Muscle of leg (tissue), 11 donors: ENCODE results near the gene ASAP2. TPM values are rescaled to one million over a fixed set of nuclear protein-coding genes. Genes with fewer than 3 reads are reported as not detected.

Experiments used
- DNase-seq: peaks from one replicate; pipeline ENCODE4 v3.0.0; 2013
- H3K27ac ChIP-seq: one replicate; pipeline ENCODE4 v1.5.1; 2013; ENCODE audit warnings: mild to moderate bottlenecking, low read length, control low read depth
- H3K27me3 ChIP-seq: one replicate; pipeline ENCODE4 v1.6.1; 2013; ENCODE audit warnings: low read length; ENCODE audit not compliant: control insufficient read depth, insufficient read depth
- H3K36me3 ChIP-seq: one replicate; pipeline ENCODE4 v1.6.1; 2013; ENCODE audit warnings: low read length; ENCODE audit not compliant: control insufficient read depth, insufficient read depth
- H3K4me1 ChIP-seq: one replicate; pipeline ENCODE4 v1.6.1; 2013; ENCODE audit warnings: low read length; ENCODE audit not compliant: control insufficient read depth, insufficient read depth
- H3K4me3 ChIP-seq: one replicate; pipeline ENCODE4 v1.5.1; 2013; ENCODE audit warnings: low read length, control low read depth
- H3K9me3 ChIP-seq: replicated peaks from 2 replicates; pipeline ENCODE4 v1.6.1; 2013; ENCODE audit warnings: low read depth, low read length; ENCODE audit not compliant: control insufficient read depth
- WGBS: methylation state at CpG from one replicate; pipeline ENCODE4 v1.1.5; 2013; ENCODE audit warnings: missing lambda C conversion rate; ENCODE audit not compliant: insufficient coverage; 5-methylcytosine and 5-hydroxymethylcytosine counted together
- polyA plus RNA-seq, 8 donors: library from polyadenylated mRNA; unstranded; fragments of 120-200 nt; gene quantifications; one replicate each; pipeline versions ENCODE4 v1.2.1 to v1.2.3, GENCODE V29; 2013; ENCODE audit warnings: inconsistent platforms in 1 of 8, low replicate concordance in 1 of 8; ENCODE audit not compliant: insufficient read length in 8 of 8, insufficient read depth in 1 of 8
- total RNA-seq: library from RNA; stranded (reverse); fragments of 120-200 nt; gene quantifications from one replicate; pipeline ENCODE4 v1.2.4, GENCODE V29; 2013

ASAP2 gene
- total and polyA plus RNA-seq, 9 donors = 12.1 to 30.8 (median 19.4) TPM

GRCh38 chr2:9238591-9239326 is 32.1 kb downstream of the ASAP2 start:
- DNase-seq = peak; percentile 63
- Histone ChIP-seq H3K27ac (peak overlapping the region; percentile 40), H3K4me1 (peaks cover 45% of the 10 kb centered on the region), H3K36me3 (peaks cover 2% of the 10 kb centered on the region), H3K27me3 (no peaks in the 10 kb centered on the region), H3K9me3 (no peaks in the 10 kb centered on the region), H3K4me3 (no peak overlapping the region)
- no CpG with 5 or more reads among the region's 7 CpGs for WGBS

DNA sequence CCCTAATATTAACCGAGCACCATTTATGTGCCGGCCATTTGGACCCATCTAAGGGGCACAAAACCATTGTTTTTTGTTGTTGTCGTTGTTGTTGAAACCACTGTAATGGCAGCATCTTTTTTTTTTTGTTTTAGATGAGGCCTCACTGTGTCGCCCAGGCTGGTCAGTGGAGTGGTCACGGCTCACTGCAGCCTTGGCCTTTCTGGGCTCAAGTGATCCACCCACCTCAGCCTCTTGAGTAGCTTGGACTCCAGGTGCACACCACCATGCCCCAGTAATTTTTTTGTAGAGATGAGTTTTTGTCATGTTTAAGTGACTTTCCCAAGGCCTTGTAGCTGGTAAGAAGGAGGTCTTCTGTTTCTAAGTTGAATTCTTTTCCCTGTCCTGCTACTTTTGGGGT is 33.0 kb downstream of the ASAP2 start:
- no peaks in the 10 kb centered on the region for H3K9me3 ChIP-seq
- H3K27ac ChIP-seq = no peak overlapping the region
- H3K36me3 ChIP-seq = peaks cover 2% of the 10 kb centered on the region
- H3K27me3 ChIP-seq = no peaks in the 10 kb centered on the region
- H3K4me1 ChIP-seq = peaks cover 39% of the 10 kb centered on the region
- DNase-seq = no peak
- WGBS = no CpG with 5 or more reads among the region's 5 CpGs
- no peak overlapping the region for H3K4me3 ChIP-seq

DNA sequence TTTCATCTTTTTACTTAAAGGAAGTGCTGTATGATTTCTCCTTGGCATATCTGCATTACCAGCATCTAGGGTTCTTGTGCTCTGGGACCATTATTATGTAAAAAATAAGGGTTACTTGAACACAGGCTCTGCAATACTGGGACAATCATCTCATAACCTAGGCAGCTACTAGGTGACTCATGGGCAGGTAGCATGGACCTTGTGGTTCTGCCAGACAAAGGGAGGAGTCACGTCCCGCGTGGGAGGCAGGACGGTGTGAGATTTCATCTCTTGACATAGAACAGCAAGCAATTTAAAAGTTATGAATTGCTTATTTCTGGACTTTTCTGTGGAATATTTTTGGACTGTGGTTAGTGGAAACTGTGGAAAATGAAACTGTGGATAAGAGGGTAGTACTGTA is 34.1 kb downstream of the ASAP2 start:
- no peak for DNase-seq
- WGBS = 58% methylated on average over 4 of the region's 4 CpGs
- H3K36me3 ChIP-seq = peaks cover 2% of the 10 kb centered on the region
- no peak overlapping the region for H3K27ac ChIP-seq
- H3K4me1 ChIP-seq = peaks cover 28% of the 10 kb centered on the region
- no peak overlapping the region for H3K4me3 ChIP-seq
- no peaks in the 10 kb centered on the region for H3K27me3 ChIP-seq
- H3K9me3 ChIP-seq = no peaks in the 10 kb centered on the region

- 100% methylated on average over 1 of the region's 6 CpGs for WGBS
- H3K27me3 ChIP-seq = no peaks in the 10 kb centered on the region
- peaks cover 25% of the 10 kb centered on the region for H3K4me1 ChIP-seq
- peaks cover 2% of the 10 kb centered on the region for H3K36me3 ChIP-seq
- no peak overlapping the region for H3K4me3 ChIP-seq
- DNase-seq = no peak
- H3K27ac ChIP-seq = no peak overlapping the region
- no peaks in the 10 kb centered on the region for H3K9me3 ChIP-seq
These were observed 34.6 kb downstream of the ASAP2 start for GRCh38 chr2:9241233-9241632.

- DNase-seq = no peak
- Histone ChIP-seq H3K27me3 (no peaks in the 10 kb centered on the region), H3K9me3 (no peaks in the 10 kb centered on the region), H3K27ac (no peak overlapping the region), H3K4me3 (no peak overlapping the region), H3K4me1 (peaks cover 25% of the 10 kb centered on the region), H3K36me3 (no peaks in the 10 kb centered on the region)
- no CpG with 5 or more reads among the region's 8 CpGs for WGBS
These were observed 36.7 kb downstream of the ASAP2 start for GRCh38 chr2:9243357-9243756.

DNA sequence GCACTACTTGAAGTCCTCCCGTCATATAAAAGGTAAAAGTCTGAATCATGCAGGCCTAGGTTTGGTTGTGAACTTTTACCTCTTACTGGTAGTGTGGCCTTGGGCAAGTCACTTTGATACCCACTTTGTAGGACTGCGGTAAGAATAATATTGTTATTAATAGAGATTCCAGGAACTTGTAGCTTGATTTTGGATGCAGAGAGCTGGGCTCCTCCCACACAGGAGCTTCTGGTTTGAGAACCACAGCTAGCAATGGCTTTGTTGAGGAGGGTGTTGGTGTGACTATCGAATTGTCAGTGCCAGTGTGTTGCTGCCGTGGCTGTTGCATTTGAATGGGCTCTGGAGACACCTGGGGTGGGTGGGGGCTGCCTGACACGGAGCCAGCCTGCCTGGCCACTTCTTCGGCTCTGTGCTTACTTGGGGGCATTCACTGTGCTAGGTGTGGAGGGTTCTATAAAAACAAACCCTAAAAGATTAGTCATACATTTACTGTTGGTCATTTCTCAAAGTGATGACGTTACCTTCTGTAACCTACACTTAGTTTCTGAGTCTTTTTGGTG is 38.5 kb downstream of the ASAP2 start:
- Histone ChIP-seq H3K27ac (no peak overlapping the region), H3K9me3 (no peaks in the 10 kb centered on the region), H3K4me3 (no peak overlapping the region), H3K27me3 (no peaks in the 10 kb centered on the region), H3K36me3 (no peaks in the 10 kb centered on the region), H3K4me1 (peaks cover 31% of the 10 kb centered on the region)
- DNase-seq = no peak
- WGBS = 86% methylated on average over 2 of the region's 7 CpGs

GRCh38 chr2:9247177-9247576 is 40.6 kb downstream of the ASAP2 start:
- H3K36me3 ChIP-seq = no peaks in the 10 kb centered on the region
- H3K27ac ChIP-seq = no peak overlapping the region
- peaks cover 51% of the 10 kb centered on the region for H3K4me1 ChIP-seq
- no peaks in the 10 kb centered on the region for H3K27me3 ChIP-seq
- H3K4me3 ChIP-seq = no peak overlapping the region
- WGBS = 52% methylated on average over 8 of the region's 13 CpGs
- no peak for DNase-seq
- no peaks in the 10 kb centered on the region for H3K9me3 ChIP-seq

DNA sequence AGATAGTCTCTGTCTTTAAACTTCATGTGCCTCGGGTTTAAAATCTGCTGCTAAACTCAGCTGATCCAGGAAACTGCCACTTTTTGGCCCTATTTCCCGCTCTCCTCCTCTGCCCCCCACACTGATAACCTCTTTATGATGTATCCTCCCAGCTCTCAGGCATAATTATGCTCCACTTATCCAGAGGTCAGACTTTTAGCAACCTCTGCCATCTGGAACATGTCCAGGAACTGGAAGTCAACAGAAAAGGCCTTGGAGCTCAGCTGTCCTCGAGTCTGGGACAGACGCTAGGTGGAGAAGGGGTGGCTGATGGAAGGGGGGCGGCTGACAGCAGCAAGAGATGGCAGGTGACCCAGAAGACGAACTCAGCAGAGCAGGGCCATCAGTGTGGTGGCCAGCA is 41.2 kb downstream of the ASAP2 start:
- H3K4me3 ChIP-seq = no peak overlapping the region
- H3K4me1 ChIP-seq = peaks cover 53% of the 10 kb centered on the region
- peak; percentile 66 for DNase-seq
- no peaks in the 10 kb centered on the region for H3K36me3 ChIP-seq
- no peaks in the 10 kb centered on the region for H3K9me3 ChIP-seq
- WGBS = 53% methylated on average over 6 of the region's 6 CpGs
- H3K27ac ChIP-seq = no peak overlapping the region
- H3K27me3 ChIP-seq = no peaks in the 10 kb centered on the region

DNA sequence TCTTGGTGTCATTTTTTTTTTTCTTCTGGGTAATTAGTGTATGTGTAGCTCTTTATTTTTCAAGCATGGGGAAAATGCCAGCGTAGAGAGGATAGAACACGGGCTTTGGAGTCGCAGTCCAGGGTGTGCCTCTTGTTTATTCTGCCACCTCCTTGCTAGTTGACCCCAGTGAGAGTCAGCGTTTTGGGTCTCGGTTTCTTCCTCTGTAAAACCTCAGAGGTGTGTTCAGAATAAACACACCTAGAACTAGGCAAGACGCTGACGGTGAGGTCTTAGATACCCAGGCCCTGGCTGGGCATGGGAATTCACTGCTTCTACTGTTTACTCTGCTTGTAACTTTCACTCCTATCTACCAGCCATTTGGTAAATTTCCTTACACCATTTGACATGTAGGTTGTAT is 41.8 kb downstream of the ASAP2 start:
- no peak for DNase-seq
- Histone ChIP-seq H3K4me3 (no peak overlapping the region), H3K36me3 (no peaks in the 10 kb centered on the region), H3K4me1 (peaks cover 53% of the 10 kb centered on the region), H3K27me3 (no peaks in the 10 kb centered on the region), H3K9me3 (no peaks in the 10 kb centered on the region), H3K27ac (no peak overlapping the region)
- WGBS = 90% methylated on average over 6 of the region's 7 CpGs

GRCh38 chr2:9249020-9249800 is 42.6 kb downstream of the ASAP2 start:
- no peak overlapping the region for H3K4me3 ChIP-seq
- WGBS = 86% methylated on average over 6 of the region's 10 CpGs
- H3K36me3 ChIP-seq = no peaks in the 10 kb centered on the region
- no peak for DNase-seq
- no peaks in the 10 kb centered on the region for H3K27me3 ChIP-seq
- H3K9me3 ChIP-seq = no peaks in the 10 kb centered on the region
- H3K27ac ChIP-seq = no peak overlapping the region
- peaks cover 53% of the 10 kb centered on the region for H3K4me1 ChIP-seq
